ENCODE results near the gene SIRPA. TPM values are rescaled to one million over a fixed set of nuclear protein-coding genes. Genes with fewer than 3 reads are reported as not detected.

The SIRPA gene
- total and polyA plus RNA-seq, 11 donors, result 8.6 to 73.5 (median 28.5) TPM

DNA sequence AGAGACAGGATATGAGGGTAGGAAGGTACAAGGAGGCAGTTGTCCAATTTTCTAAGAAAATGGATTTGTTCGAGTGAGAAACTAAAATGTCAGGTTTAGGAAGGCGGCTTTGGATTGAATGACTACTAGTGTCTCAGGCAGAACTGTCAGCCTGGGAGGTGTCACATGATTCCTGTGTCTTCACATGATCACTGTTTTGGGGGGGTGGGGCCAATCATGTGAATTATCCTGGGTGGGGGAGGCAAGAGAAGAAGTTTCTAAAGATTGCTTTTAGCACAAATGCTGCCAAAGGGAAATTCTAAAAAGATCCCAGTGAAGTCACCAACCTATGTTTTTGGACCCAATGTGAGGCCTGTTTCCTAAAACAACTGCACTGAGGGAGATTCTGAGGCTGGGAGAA lies 2.3 kb downstream of the SIRPA start:
- H3K9me3 ChIP-seq, result no peaks in the 10 kb centered on the region
- H3K4me3 ChIP-seq, result peak overlapping the region in 2 of 12 donors; percentile 7 to 70
- peak overlapping the region in 10 of 12 donors; percentile 10 to 97 (median 64) for H3K27ac ChIP-seq
- intact Hi-C loops (cut with DNase I), result loop anchor here in 5 of 10 donors (5.0 to 10.0 kb wide), 3 partner anchors 93 to 207 kb away; partner anchors contain the start of gene STK35 (in 1 of the 5)
- H3K36me3 ChIP-seq, result peaks cover 0 to 23% (median 0%) of the 10 kb centered on the region in 9 donors
- no peak for DNase-seq
- peaks cover 0 to 63% (median 33%) of the 10 kb centered on the region in 12 donors for H3K4me1 ChIP-seq
- H3K27me3 ChIP-seq, result no peaks in the 10 kb centered on the region
- ATAC-seq, result no peak
- TF ChIP-seq, protein P1, sequence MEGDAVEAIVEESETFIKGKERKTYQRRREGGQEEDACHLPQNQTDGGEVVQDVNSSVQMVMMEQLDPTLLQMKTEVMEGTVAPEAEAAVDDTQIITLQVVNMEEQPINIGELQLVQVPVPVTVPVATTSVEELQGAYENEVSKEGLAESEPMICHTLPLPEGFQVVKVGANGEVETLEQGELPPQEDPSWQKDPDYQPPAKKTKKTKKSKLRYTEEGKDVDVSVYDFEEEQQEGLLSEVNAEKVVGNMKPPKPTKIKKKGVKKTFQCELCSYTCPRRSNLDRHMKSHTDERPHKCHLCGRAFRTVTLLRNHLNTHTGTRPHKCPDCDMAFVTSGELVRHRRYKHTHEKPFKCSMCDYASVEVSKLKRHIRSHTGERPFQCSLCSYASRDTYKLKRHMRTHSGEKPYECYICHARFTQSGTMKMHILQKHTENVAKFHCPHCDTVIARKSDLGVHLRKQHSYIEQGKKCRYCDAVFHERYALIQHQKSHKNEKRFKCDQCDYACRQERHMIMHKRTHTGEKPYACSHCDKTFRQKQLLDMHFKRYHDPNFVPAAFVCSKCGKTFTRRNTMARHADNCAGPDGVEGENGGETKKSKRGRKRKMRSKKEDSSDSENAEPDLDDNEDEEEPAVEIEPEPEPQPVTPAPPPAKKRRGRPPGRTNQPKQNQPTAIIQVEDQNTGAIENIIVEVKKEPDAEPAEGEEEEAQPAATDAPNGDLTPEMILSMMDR (IDR thresholded peaks at IDR 0.05), result no peak
- TF ChIP-seq POLR2A (IDR thresholded peaks at IDR 0.05), result no peak
- WGBS, 4 donors, result 82 to 89% (median 87%) methylated on average over 2 of the region's 2 CpGs

DNA sequence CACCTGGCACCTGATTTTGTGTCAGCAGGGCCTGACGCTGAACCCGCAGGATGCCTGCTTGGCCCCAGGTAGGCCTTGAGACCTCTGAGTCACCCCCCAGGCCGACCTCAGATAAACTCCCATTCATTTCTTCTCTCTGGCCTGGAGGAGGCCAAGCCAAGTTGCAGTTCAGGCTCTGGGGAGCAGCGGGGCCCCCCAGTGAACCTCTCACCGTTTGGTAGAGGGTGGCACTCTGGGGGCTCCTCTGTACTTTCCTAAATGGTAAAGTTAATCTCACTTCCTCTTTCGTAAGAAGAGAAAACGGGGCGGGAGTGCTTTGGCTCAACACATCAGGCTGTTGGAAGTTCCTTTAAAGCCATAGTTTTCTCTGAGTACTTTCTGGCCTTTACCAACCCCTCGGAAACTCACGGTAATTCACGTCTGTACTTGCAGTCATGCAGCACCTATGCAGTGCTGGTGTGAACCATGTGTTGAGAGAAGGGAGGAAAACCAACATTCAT lies 2.8 kb downstream of the SIRPA start:
- intact Hi-C loops (cut with DNase I), result loop anchor here in 5 of 10 donors (5.0 to 10.0 kb wide), 3 partner anchors 93 to 207 kb away; partner anchors contain the start of gene STK35 (in 1 of the 5)
- H3K9me3 ChIP-seq, result no peaks in the 10 kb centered on the region
- DNase-seq, result peak in 1 of 5 donors; percentile 25
- H3K4me1 ChIP-seq, result peaks cover 0 to 59% (median 33%) of the 10 kb centered on the region in 12 donors
- H3K27me3 ChIP-seq, result no peaks in the 10 kb centered on the region
- 65 to 75% (median 71%) methylated on average over 11 of the region's 11 CpGs for WGBS, 4 donors
- peak overlapping the region in 10 of 12 donors; percentile 10 to 97 (median 56) for H3K27ac ChIP-seq
- H3K4me3 ChIP-seq, result peak overlapping the region in 2 of 12 donors; percentile 7 to 41
- no peak for ATAC-seq
- peaks cover 0 to 23% (median 0%) of the 10 kb centered on the region in 9 donors for H3K36me3 ChIP-seq
- TF ChIP-seq, protein P1 (IDR thresholded peaks at IDR 0.05), result no peak
- TF ChIP-seq POLR2A (IDR thresholded peaks at IDR 0.05), result no peak

DNA sequence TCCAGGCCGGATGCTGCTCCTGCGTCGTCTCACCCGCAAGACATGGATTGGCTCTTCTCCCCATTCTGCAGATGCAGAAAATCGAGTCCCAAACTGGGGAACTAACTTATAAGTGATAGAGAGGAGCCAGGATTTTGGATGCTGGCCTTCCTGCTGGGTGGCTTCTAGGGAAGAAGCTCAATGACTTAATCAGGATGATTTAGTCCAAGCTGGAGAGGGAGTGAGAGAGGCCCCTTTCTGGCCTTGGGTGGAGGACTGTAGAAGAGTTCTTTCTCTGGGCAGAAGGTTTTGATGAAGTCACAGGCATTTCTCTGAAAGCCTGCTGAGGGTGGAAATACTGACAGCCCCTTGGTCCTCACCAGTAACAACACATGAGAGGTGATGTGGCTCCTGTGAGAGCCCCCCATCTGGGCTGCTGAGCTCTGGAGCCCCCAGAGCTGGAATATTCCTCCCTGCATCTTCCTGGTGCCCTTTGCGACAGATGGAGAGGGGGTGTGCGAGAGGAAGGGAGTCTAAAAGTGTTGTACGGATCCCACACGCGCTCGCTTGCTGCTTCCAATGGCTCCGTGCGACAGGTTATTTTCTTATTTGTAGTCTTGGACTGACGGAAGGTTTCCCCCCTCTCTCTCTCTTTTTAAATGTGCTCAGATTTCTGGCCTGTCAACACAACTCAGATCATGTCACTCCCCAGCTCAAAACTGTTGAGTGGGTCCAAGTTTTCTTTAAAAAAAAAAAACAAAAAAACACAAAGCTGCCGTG lies 3.5 kb downstream of the SIRPA start:
- ATAC-seq (no peak), DNase-seq (no peak)
- 75 to 82% (median 77%) methylated on average over 15 of the region's 15 CpGs for whole genome bisulfite sequencing, 4 donors
- H3K27ac ChIP-seq, result peak overlapping the region in 7 of 12 donors; percentile 10 to 97 (median 76)
- H3K4me3 ChIP-seq, result peak overlapping the region in 1 of 12 donors; percentile 41
- no peak for TF ChIP-seq POLR2A (IDR thresholded peaks at IDR 0.05)
- TF ChIP-seq, protein P1 (IDR thresholded peaks at IDR 0.05), result no peak
- H3K4me1 ChIP-seq, result peaks cover 0 to 52% (median 30%) of the 10 kb centered on the region in 12 donors
- no peaks in the 10 kb centered on the region for H3K27me3 ChIP-seq
- peaks cover 0 to 23% (median 0%) of the 10 kb centered on the region in 9 donors for H3K36me3 ChIP-seq
- intact Hi-C loops (cut with DNase I), result loop anchor here in 5 of 10 donors (5.0 to 10.0 kb wide), 3 partner anchors 94 to 206 kb away; partner anchors contain the start of gene STK35 (in 1 of the 5)
- no peaks in the 10 kb centered on the region for H3K9me3 ChIP-seq

DNA sequence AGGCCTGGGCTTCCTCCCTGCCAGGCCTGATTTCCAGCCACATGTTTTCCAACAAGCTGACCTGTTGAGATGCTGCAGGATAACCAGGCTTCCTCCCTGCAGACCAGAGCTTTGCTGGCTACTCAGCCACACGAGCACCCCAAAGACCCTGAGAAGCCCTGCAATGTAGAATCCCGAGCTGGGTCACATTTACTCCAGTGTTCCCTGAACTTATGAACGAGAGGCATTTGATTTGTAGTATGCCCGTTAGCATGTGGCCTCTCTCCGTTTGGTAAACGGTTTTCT lies 4.0 kb downstream of the SIRPA start:
- no peak for DNase-seq
- H3K36me3 ChIP-seq, result peaks cover 0 to 28% (median 0%) of the 10 kb centered on the region in 9 donors
- no peak overlapping the region for H3K4me3 ChIP-seq
- H3K9me3 ChIP-seq, result no peaks in the 10 kb centered on the region
- intact Hi-C loops (cut with DNase I), result loop anchor here in 5 of 10 donors (5.0 to 10.0 kb wide), 3 partner anchors 94 to 206 kb away; partner anchors contain the start of gene STK35 (in 1 of the 5)
- WGBS, 4 donors, result 74 to 79% (median 78%) methylated on average over 6 of the region's 6 CpGs
- no peak for TF ChIP-seq POLR2A (IDR thresholded peaks at IDR 0.05)
- TF ChIP-seq, protein P1 (IDR thresholded peaks at IDR 0.05), result no peak
- no peak for ATAC-seq
- peak overlapping the region in 3 of 12 donors; percentile 53 to 76 (median 58) for H3K27ac ChIP-seq
- H3K27me3 ChIP-seq, result no peaks in the 10 kb centered on the region
- H3K4me1 ChIP-seq, result peaks cover 0 to 50% (median 29%) of the 10 kb centered on the region in 12 donors
